Naive B cell (primary cell): ENCODE data around the gene TXK. TPM values are rescaled to one million over a fixed set of nuclear protein-coding genes. Genes with fewer than 3 reads are reported as not detected.

Experiments used
- ATAC-seq, 2 donors: fragments of 150-1000 bp; cut with Tn5 transposase; 2 replicates each; pipeline ENCODE4 v1.10.0; 2021; ENCODE audit warnings: low read depth in 2 of 2, mild to moderate bottlenecking in 2 of 2, moderate library complexity in 2 of 2
- DNase-seq: peaks from one replicate; pipeline ENCODE4 v3.0.0; 2022
- H3K27ac Mint-ChIP-seq, 6 donors: one replicate each; pipeline ENCODE4 v1.8.0; 2020 to 2022; ENCODE audit warnings: mild to moderate bottlenecking in 6 of 6, mixed read lengths in 6 of 6, moderate library complexity in 5 of 6, inconsistent platforms in 2 of 6
- H3K27me3 Mint-ChIP-seq, 3 donors: one replicate each; pipeline ENCODE4 v1.8.0; 2021 to 2022; ENCODE audit warnings: mixed read lengths in 3 of 3, mild to moderate bottlenecking in 1 of 3
- H3K36me3 Mint-ChIP-seq, 2 donors: one replicate each; pipeline ENCODE4 v1.8.0; 2020 to 2022; ENCODE audit warnings: mixed read lengths in 2 of 2, inconsistent platforms in 1 of 2, mild to moderate bottlenecking in 1 of 2
- H3K4me1 Mint-ChIP-seq, 3 donors: one replicate each; pipeline ENCODE4 v1.8.0; 2020 to 2022; ENCODE audit warnings: mixed read lengths in 3 of 3, inconsistent platforms in 1 of 3, mild to moderate bottlenecking in 1 of 3, moderate library complexity in 1 of 3
- H3K4me3 Mint-ChIP-seq, 8 donors: one replicate each; pipeline ENCODE4 v1.8.0; 2020 to 2022; ENCODE audit warnings: mild to moderate bottlenecking in 8 of 8, mixed read lengths in 8 of 8, moderate library complexity in 8 of 8, inconsistent platforms in 2 of 8
- H3K9me3 Mint-ChIP-seq, 7 donors: one replicate each; pipeline ENCODE4 v1.8.0; 2020 to 2022; ENCODE audit warnings: mixed read lengths in 7 of 7, mild to moderate bottlenecking in 5 of 7, inconsistent platforms in 2 of 7, moderate library complexity in 1 of 7
- polyA plus RNA-seq, 6 donors: library from polyadenylated mRNA; unstranded; fragments of 300-500 nt; fragmentation: Illumina TruSeq; gene quantifications; one replicate each; pipeline ENCODE4 v1.2.3, GENCODE V29; 2021; ENCODE audit warnings: low read depth in 6 of 6

TXK gene
- polyA plus RNA-seq, 6 donors from 2014 or later, result 0.13 to 0.53 (median 0.39) TPM

- Mint-ChIP-seq H3K9me3 (peaks cover 3 to 51% (median 33%) of the 10 kb centered on the region in 7 donors), H3K27me3 (no peaks in the 10 kb centered on the region), H3K4me3 (no peak overlapping the region), H3K4me1 (peaks cover 0 to 3% (median 0%) of the 10 kb centered on the region in 3 donors), H3K36me3 (peaks cover 57% of the 10 kb centered on the region in 2 donors), H3K27ac (no peak overlapping the region)
- DNase-seq (no peak), ATAC-seq (no peak)
Observed at GRCh38 chr4:48156423-48156822, 22.4 kb upstream of the TXK start.

- peaks cover under 1 to 51% (median 33%) of the 10 kb centered on the region in 7 donors for H3K9me3 Mint-ChIP-seq
- no peaks in the 10 kb centered on the region for H3K27me3 Mint-ChIP-seq
- peaks cover 0 to under 1% (median 0%) of the 10 kb centered on the region in 3 donors for H3K4me1 Mint-ChIP-seq
- no peak overlapping the region for H3K4me3 Mint-ChIP-seq
- ATAC-seq (no peak), DNase-seq (no peak)
- peaks cover 44 to 57% of the 10 kb centered on the region in 2 donors for H3K36me3 Mint-ChIP-seq
- H3K27ac Mint-ChIP-seq, result no peak overlapping the region
Observed at GRCh38 chr4:48153791-48154550, 19.9 kb upstream of the TXK start.

GRCh38 chr4:48152259-48152658, 18.2 kb upstream of the TXK start:
- peaks cover 33 to 42% of the 10 kb centered on the region in 2 donors for H3K36me3 Mint-ChIP-seq

GRCh38 chr4:48149827-48150370, 15.8 kb upstream of the TXK start:
- H3K9me3 Mint-ChIP-seq, result peaks cover 0 to 19% (median 14%) of the 10 kb centered on the region in 7 donors
- peak overlapping the region in 1 of 6 donors; percentile 16 for H3K27ac Mint-ChIP-seq

More at GRCh38 chr4:48152259-48152658, 18.2 kb upstream of the TXK start:
- Mint-ChIP-seq H3K27ac (no peak overlapping the region), H3K27me3 (no peaks in the 10 kb centered on the region), H3K4me1 (no peaks in the 10 kb centered on the region), H3K4me3 (no peak overlapping the region), H3K9me3 (peaks cover 0 to 43% (median 27%) of the 10 kb centered on the region in 7 donors)
- ATAC-seq, result no peak
- DNase-seq, result no peak

GRCh38 chr4:48147621-48148020, 13.6 kb upstream of the TXK start:
- ATAC-seq (no peak), DNase-seq (no peak)
- Mint-ChIP-seq H3K9me3 (peaks cover 0 to 2% (median 0%) of the 10 kb centered on the region in 7 donors), H3K4me3 (no peak overlapping the region), H3K4me1 (no peaks in the 10 kb centered on the region), H3K36me3 (peaks cover 0 to 16% of the 10 kb centered on the region in 2 donors), H3K27me3 (no peaks in the 10 kb centered on the region), H3K27ac (no peak overlapping the region)

More at GRCh38 chr4:48149827-48150370, 15.8 kb upstream of the TXK start:
- Mint-ChIP-seq H3K36me3 (peaks cover 10 to 21% of the 10 kb centered on the region in 2 donors), H3K4me3 (no peak overlapping the region), H3K27me3 (no peaks in the 10 kb centered on the region), H3K4me1 (no peaks in the 10 kb centered on the region)
- ATAC-seq (no peak), DNase-seq (no peak)

- peak overlapping the region in 2 of 6 donors; percentile 14 to 69 for H3K27ac Mint-ChIP-seq
Observed at GRCh38 chr4:48141048-48141447, 7.0 kb upstream of the TXK start.

GRCh38 chr4:48139691-48140090, 5.6 kb upstream of the TXK start:
- peaks cover 31 to 41% (median 35%) of the 10 kb centered on the region in 3 donors for H3K4me1 Mint-ChIP-seq
- peak overlapping the region in 1 of 8 donors; percentile 9 for H3K4me3 Mint-ChIP-seq
- H3K36me3 Mint-ChIP-seq, result peaks cover 4 to 8% of the 10 kb centered on the region in 2 donors
- ATAC-seq (no peak), DNase-seq (no peak)
- H3K27ac Mint-ChIP-seq, result peak overlapping the region in 5 of 6 donors; percentile 0 to 83 (median 51)
- no peaks in the 10 kb centered on the region for H3K9me3 Mint-ChIP-seq
- no peaks in the 10 kb centered on the region for H3K27me3 Mint-ChIP-seq

More at GRCh38 chr4:48141048-48141447, 7.0 kb upstream of the TXK start:
- Mint-ChIP-seq H3K4me1 (peaks cover 31 to 41% (median 35%) of the 10 kb centered on the region in 3 donors), H3K27me3 (no peaks in the 10 kb centered on the region), H3K36me3 (peaks cover 0 to 4% of the 10 kb centered on the region in 2 donors), H3K9me3 (no peaks in the 10 kb centered on the region), H3K4me3 (no peak overlapping the region)
- ATAC-seq (peak; percentile 23 to 48), DNase-seq (peak; percentile 40)

- Mint-ChIP-seq H3K9me3 (no peaks in the 10 kb centered on the region), H3K27ac (peak overlapping the region; percentile 4 to 92 (median 46)), H3K4me3 (peak overlapping the region in 7 of 8 donors; percentile 15 to 65 (median 42)), H3K4me1 (peaks cover 31 to 41% (median 35%) of the 10 kb centered on the region in 3 donors), H3K27me3 (no peaks in the 10 kb centered on the region), H3K36me3 (peaks cover 4 to 8% of the 10 kb centered on the region in 2 donors)
- peak; percentile 97 to 98 for ATAC-seq
- peak; percentile 65 for DNase-seq
Observed at GRCh38 chr4:48138936-48139335, 4.9 kb upstream of the TXK start.

GRCh38 chr4:48138511-48138910, 4.5 kb upstream of the TXK start:
- DNase-seq (no peak), ATAC-seq (no peak)
- Mint-ChIP-seq H3K4me3 (peak overlapping the region in 7 of 8 donors; percentile 16 to 65 (median 42)), H3K9me3 (no peaks in the 10 kb centered on the region), H3K27ac (peak overlapping the region; percentile 4 to 92 (median 44)), H3K4me1 (peaks cover 31 to 41% (median 35%) of the 10 kb centered on the region in 3 donors), H3K36me3 (peaks cover 4 to 8% of the 10 kb centered on the region in 2 donors), H3K27me3 (no peaks in the 10 kb centered on the region)

GRCh38 chr4:48137846-48138245, 3.8 kb upstream of the TXK start:
- ATAC-seq (no peak), DNase-seq (no peak)
- Mint-ChIP-seq H3K9me3 (no peaks in the 10 kb centered on the region), H3K4me3 (no peak overlapping the region), H3K27ac (peak overlapping the region in 2 of 6 donors; percentile 25 to 84), H3K36me3 (peaks cover 1 to 8% of the 10 kb centered on the region in 2 donors), H3K4me1 (peaks cover 31 to 41% (median 35%) of the 10 kb centered on the region in 3 donors), H3K27me3 (no peaks in the 10 kb centered on the region)

GRCh38 chr4:48133669-48134068, 381 bp downstream of the TXK start:
- no peak overlapping the region for H3K4me3 Mint-ChIP-seq

GRCh38 chr4:48131736-48132135, 2.3 kb downstream of the TXK start:
- H3K9me3 Mint-ChIP-seq, result no peaks in the 10 kb centered on the region
- H3K36me3 Mint-ChIP-seq, result peaks cover 0 to 8% of the 10 kb centered on the region in 2 donors
- DNase-seq, result no peak
- peaks cover 13 to 18% (median 18%) of the 10 kb centered on the region in 3 donors for H3K4me1 Mint-ChIP-seq
- no peak overlapping the region for H3K4me3 Mint-ChIP-seq
- peaks cover 0 to 4% (median 0%) of the 10 kb centered on the region in 3 donors for H3K27me3 Mint-ChIP-seq
- no peak for ATAC-seq
- peak overlapping the region in 1 of 6 donors; percentile 17 for H3K27ac Mint-ChIP-seq

More at GRCh38 chr4:48133669-48134068, 381 bp downstream of the TXK start:
- Mint-ChIP-seq H3K27ac (no peak overlapping the region), H3K4me1 (peaks cover 22 to 27% (median 24%) of the 10 kb centered on the region in 3 donors), H3K27me3 (no peaks in the 10 kb centered on the region), H3K36me3 (peaks cover 0 to 8% of the 10 kb centered on the region in 2 donors), H3K9me3 (no peaks in the 10 kb centered on the region)
- ATAC-seq, result no peak
- no peak for DNase-seq

- Mint-ChIP-seq H3K4me1 (peaks cover 13 to 18% (median 18%) of the 10 kb centered on the region in 3 donors), H3K36me3 (peaks cover 0 to 3% of the 10 kb centered on the region in 2 donors), H3K27ac (peak overlapping the region in 1 of 6 donors; percentile 51)
Observed at GRCh38 chr4:48130100-48130499, 4.0 kb downstream of the TXK start.

More at GRCh38 chr4:48130100-48130499, 4.0 kb downstream of the TXK start:
- Mint-ChIP-seq H3K9me3 (no peaks in the 10 kb centered on the region), H3K27me3 (peaks cover 0 to 4% (median 0%) of the 10 kb centered on the region in 3 donors), H3K4me3 (no peak overlapping the region)
- DNase-seq (no peak), ATAC-seq (no peak)
